OCI-M1 (cell line): Measurements from ENCODE around the gene OPN1MW2.
"Not testable (repeated sequence)": the region's sequence is repeated elsewhere in the genome, so short reads cannot be mapped to it uniquely, and the experiment has no call there.

Experiments used
- DNase-seq: peaks from one replicate; lab custom pipeline; 2025; lab: John Stamatoyannopoulos, UW

Gene OPN1MW2

DNA sequence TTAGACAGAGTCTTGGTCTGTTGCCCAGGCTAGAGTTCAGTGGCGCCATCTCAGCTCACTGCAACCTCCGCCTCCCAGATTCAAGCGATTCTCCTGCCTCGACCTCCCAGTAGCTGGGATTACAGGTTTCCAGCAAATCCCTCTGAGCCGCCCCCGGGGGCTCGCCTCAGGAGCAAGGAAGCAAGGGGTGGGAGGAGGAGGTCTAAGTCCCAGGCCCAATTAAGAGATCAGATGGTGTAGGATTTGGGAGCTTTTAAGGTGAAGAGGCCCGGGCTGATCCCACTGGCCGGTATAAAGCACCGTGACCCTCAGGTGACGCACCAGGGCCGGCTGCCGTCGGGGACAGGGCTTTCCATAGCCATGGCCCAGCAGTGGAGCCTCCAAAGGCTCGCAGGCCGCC lies at the start of gene OPN1MW2:
Gene OPN1MW2 (plus strand): TSS at position 301 of the 400 bp plus-strand sequence. CDS start 60 bp downstream, at position 361.
- DNase-seq: not testable (repeated sequence)

- DNase-seq: not testable (repeated sequence)
Observed at GRCh38 chrX:154172535-154172943, 47.0 kb upstream of the OPN1MW2 start.

DNA sequence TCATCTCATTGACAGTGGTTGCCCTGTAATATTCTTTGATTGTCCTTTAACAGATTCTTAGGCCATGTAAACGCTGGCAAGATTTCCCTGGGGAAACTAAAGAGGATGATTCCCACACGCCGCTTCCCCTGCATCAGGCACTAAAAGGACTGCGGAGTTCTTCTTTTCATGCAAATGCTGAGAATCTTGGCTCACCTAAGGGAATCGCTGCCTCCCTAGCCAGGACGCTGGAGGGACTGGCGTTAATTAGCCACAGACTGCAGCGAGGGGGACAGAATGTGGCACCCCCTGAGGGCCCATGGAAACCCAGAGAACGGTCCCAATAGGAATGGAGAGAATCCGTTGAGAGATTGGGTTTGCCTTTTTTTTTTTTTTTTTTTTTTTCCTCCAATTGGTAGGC lies 45.2 kb upstream of the OPN1MW2 start:
- DNase-seq: not testable (repeated sequence)

GRCh38 chrX:154182296-154182695 lies 37.3 kb upstream of the OPN1MW2 start, which contains the start of gene OPN1MW:
Gene OPN1MW, plus strand, starts transcription at chrX:154182596. Its CDS starts 82 bp downstream, at chrX:154182678.
- not testable (repeated sequence) for DNase-seq

- not testable (repeated sequence) for DNase-seq
Observed at GRCh38 chrX:154183794-154184193, 35.8 kb upstream of the OPN1MW2 start.

DNA sequence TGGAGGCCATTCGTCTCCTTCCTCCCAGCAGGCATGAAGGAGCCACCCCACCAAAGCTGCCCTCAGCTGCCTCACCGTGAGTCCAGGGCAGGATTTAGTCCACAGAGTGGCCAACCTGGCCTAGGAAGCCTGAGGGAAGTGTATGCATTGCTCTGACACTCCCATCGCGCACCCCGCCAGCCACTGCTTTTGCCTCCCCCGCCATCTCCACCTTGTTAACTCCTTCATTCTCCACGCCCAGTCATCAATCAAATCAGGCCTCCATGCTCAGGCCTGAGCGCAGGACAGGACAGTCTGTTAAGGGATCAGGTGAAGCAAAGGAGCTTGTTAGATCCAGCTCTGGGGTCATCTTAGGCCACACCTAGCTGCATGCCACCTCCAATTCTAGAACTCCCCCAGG lies 26.7 kb upstream of the OPN1MW2 start:
- not testable (repeated sequence) for DNase-seq

DNA sequence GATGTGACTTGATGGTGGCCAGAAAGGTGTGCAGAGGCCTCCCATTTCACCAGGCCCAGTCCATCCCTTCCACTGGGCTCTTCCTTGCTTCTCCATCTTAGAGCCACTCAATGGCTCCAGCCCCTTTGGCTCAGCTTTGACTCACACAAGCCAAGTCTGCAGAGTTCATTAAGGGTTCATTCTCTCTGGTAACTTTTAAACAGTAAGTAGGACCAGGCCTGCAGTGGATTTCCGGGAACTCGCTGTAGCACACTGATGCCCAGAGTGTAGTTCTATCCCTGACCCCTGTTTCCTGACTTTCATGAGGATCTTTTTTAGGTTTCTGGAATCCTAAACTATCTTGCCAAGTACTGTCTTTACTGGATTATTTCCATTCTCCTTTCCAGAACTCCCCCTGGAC lies 25.2 kb upstream of the OPN1MW2 start:
- DNase-seq: not testable (repeated sequence)

GRCh38 chrX:154196466-154196865 lies 23.1 kb upstream of the OPN1MW2 start:
- DNase-seq: not testable (repeated sequence)

GRCh38 chrX:154209670-154210418 lies 9.7 kb upstream of the OPN1MW2 start:
- not testable (repeated sequence) for DNase-seq

GRCh38 chrX:154211057-154211456 lies 8.5 kb upstream of the OPN1MW2 start:
- DNase-seq: not testable (repeated sequence)

DNA sequence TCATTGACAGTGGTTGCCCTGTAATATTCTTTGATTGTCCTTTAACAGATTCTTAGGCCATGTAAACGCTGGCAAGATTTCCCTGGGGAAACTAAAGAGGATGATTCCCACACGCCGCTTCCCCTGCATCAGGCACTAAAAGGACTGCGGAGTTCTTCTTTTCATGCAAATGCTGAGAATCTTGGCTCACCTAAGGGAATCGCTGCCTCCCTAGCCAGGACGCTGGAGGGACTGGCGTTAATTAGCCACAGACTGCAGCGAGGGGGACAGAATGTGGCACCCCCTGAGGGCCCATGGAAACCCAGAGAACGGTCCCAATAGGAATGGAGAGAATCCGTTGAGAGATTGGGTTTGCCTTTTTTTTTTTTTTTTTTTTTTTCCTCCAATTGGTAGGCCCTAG lies 8.1 kb upstream of the OPN1MW2 start:
- DNase-seq: not testable (repeated sequence)

DNA sequence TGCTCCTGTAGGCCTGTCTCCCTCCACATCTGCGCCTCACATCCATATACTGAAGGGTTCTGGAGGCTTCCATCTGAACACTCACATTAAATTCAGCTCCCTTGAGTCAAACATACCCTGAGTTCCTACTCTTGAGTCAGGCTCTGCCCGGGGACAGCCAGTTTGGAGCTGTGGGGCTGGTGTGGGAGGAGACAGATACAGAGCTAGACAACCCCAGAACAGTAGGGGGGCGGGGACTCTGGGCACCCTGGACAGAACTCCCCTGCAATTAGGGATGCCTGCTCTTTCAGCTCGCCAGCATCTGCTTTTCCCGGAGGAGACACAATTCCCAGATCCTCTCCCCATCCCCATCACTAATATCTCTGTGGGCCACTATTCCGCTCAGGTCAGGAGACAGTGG lies 5.7 kb downstream of the OPN1MW2 start:
- not testable (repeated sequence) for DNase-seq

GRCh38 chrX:154226706-154227105 lies 7.2 kb downstream of the OPN1MW2 start:
- not testable (repeated sequence) for DNase-seq

DNA sequence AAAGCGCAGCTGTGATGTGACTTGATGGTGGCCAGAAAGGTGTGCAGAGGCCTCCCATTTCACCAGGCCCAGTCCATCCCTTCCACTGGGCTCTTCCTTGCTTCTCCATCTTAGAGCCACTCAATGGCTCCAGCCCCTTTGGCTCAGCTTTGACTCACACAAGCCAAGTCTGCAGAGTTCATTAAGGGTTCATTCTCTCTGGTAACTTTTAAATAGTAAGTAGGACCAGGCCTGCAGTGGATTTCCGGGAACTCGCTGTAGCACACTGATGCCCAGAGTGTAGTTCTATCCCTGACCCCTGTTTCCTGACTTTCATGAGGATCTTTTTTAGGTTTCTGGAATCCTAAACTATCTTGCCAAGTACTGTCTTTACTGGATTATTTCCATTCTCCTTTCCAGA lies 11.9 kb downstream of the OPN1MW2 start:
- DNase-seq: not testable (repeated sequence)

DNA sequence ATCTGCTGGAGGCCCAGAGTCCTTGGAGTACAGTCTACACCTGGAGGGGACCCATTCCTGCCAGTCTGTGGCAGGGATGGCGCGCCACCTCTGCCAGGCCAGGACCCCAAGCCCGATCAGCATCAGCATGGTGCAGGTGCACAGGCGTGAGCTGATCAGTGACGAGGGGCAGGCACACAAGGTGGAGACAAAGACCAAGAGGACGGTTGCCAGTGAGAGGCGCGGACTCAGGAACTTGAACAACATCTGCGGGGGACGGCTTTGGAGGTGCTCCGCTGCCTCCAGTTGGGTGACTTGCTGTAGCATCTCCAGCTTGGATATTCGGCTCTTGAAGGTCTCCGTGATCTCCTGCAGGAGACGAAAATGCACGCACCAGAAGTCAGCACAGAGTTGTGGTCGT lies 14.1 kb downstream of the OPN1MW2 start:
- not testable (repeated sequence) for DNase-seq

GRCh38 chrX:154238939-154239559 lies 19.5 kb downstream of the OPN1MW2 start:
- DNase-seq: not testable (repeated sequence)

DNA sequence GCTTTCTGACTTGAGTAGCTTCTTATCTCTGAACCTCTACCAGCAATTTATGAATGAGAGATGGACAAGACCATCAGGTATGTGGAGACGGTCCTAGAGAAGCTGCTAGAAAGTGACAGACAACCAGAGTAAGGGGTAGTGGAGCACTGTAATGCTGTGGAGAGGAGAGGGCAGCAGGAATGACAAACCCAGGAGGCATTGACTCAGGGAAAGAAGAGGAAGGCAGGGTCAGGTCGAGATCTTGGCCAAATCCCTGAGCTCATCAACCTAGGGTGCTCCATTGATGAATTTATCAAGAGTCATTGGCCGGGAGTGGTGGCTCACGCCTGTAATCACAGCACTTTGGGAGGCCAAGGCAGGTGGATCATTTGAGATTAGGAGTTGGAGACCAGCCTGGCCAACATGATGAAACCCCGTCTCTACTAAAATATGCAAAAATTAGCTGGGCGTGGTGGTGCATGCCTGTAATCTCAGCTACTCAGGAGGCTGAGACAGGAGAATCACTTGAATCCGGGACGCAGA lies 20.5 kb downstream of the OPN1MW2 start:
- not testable (repeated sequence) for DNase-seq

DNA sequence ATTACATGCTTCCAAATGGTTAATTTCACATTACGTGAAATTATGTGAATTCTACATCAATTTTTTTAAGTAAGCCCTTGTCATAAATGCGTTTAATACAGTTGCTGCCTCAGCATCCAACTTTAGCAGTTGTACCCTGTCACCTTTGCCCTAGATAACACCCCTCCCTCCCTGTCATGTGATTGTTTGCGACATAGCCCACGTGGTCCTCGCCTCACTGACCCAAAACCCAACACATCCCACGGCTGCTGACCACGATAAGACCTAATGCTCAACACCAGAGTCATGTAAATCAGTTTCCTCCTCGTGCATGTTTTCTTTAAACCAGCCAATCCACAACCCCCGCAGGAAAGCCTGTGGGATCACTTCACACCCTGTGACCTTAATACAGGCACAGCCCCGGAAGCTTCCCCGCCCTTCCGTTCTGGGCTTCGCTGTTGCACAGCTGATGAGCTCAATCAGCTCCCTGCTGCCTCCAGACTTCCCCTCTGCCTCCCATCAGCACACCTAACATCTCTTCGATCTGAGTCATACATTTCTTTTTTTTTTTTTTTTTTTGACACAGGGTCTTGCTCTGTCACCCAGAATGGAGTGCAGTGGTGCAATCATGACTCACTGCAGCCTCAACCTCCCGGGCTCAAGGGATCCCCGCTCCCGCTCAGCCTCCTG lies 28.0 kb downstream of the OPN1MW2 start:
- DNase-seq: not testable (repeated sequence)

GRCh38 chrX:154248076-154248475 lies 28.5 kb downstream of the OPN1MW2 start:
- DNase-seq: not testable (repeated sequence)

GRCh38 chrX:154257282-154257681 lies 37.7 kb downstream of the OPN1MW2 start, which contains the start of gene OPN1MW3:
Gene OPN1MW3, plus strand, starts transcription at chrX:154257582. Its CDS starts 38 bp downstream, at chrX:154257620.
- not testable (repeated sequence) for DNase-seq

- DNase-seq: not testable (repeated sequence)
Observed at GRCh38 chrX:154258711-154259110, 39.2 kb downstream of the OPN1MW2 start.

DNA sequence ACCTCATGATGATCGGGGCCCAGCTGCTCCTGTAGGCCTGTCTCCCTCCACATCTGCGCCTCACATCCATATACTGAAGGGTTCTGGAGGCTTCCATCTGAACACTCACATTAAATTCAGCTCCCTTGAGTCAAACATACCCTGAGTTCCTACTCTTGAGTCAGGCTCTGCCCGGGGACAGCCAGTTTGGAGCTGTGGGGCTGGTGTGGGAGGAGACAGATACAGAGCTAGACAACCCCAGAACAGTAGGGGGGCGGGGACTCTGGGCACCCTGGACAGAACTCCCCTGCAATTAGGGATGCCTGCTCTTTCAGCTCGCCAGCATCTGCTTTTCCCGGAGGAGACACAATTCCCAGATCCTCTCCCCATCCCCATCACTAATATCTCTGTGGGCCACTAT lies 43.5 kb downstream of the OPN1MW2 start:
- DNase-seq: not testable (repeated sequence)
